H1 (cell line): ENCODE results near the gene CNST. TPM values are rescaled to one million over a fixed set of nuclear protein-coding genes. Genes with fewer than 3 reads are reported as not detected.

Experiments used
- CTCF ChIA-PET: fragments of 300-600 bp; sonication (Branson Sonifier 250); formaldehyde crosslinking; loops from one replicate; lab custom pipeline; 2021; ENCODE audit not compliant: partially characterized antibody; lab: Charles Lee
- POLR2A ChIA-PET: fragments of 300-600 bp; sonication (Branson Sonifier 250); formaldehyde crosslinking; loops from one replicate; lab custom pipeline; 2021; ENCODE audit warnings: inconsistent platforms; ENCODE audit not compliant: partially characterized antibody; lab: Charles Lee
- DNase-seq, 2 experiments: peaks; one replicate each; pipeline versions ENCODE4 v3.0.0 to v3.0.0-alpha.2; 2010 to 2022; ENCODE audit warnings: low spot score in 2 of 2, low read depth in 1 of 2, mixed read lengths in 1 of 2
- FAIRE-seq: peaks from 2 replicates; lab custom pipeline; 2011; peaks lifted over from hg19 to GRCh38; lab: Jason Lieb, UNC
- H2AFZ ChIP-seq: 2 replicates; pipeline ENCODE4 v1.8.1; 2012; ENCODE audit warnings: low read length, inconsistent platforms
- H2AK5ac ChIP-seq: 2 replicates; pipeline ENCODE4 v1.6.1; 2013; ENCODE audit warnings: low read depth, low read length
- H2BK120ac ChIP-seq: replicated peaks from 2 replicates; pipeline ENCODE3; 2013; ENCODE audit warnings: low read depth, low read length, inconsistent platforms
- H2BK12ac ChIP-seq: 2 replicates; pipeline ENCODE4 v1.6.1; 2013; ENCODE audit warnings: low read depth, low read length
- H2BK15ac ChIP-seq: 2 replicates; pipeline ENCODE4 v1.6.1; 2013; ENCODE audit warnings: low read length
- H2BK20ac ChIP-seq: 2 replicates; pipeline ENCODE4 v1.6.1; 2013; ENCODE audit warnings: low read length
- H2BK5ac ChIP-seq: 2 replicates; pipeline ENCODE4 v1.6.1; 2013; ENCODE audit warnings: low read depth, low read length
- H3K14ac ChIP-seq: 2 replicates; pipeline ENCODE4 v1.6.1; 2013; ENCODE audit warnings: inconsistent platforms; ENCODE audit not compliant: insufficient read length
- H3K18ac ChIP-seq: 2 replicates; pipeline ENCODE4 v1.6.1; 2013; ENCODE audit warnings: low read length; ENCODE audit errors: extremely low read depth
- H3K23ac ChIP-seq: 2 replicates; pipeline ENCODE4 v1.6.1; 2013; ENCODE audit warnings: inconsistent platforms; ENCODE audit not compliant: insufficient read length
- H3K23me2 ChIP-seq: 2 replicates; pipeline ENCODE4 v1.6.1; 2013; ENCODE audit warnings: low read depth, low read length
- H3K27ac ChIP-seq: 2 replicates; pipeline ENCODE4 v1.6.1; 2011; ENCODE audit warnings: low read depth, low read length, inconsistent platforms
- H3K27me3 ChIP-seq, 4 experiments: replicated peaks in 1 of 4; 1 replicate in 1 of 4; 2 replicates in 3 of 4; pipeline versions ENCODE4 v1.6.1 to v1.8.1; 2011 to 2013; ENCODE audit warnings: low read length in 3 of 4, mild to moderate bottlenecking in 3 of 4, inconsistent platforms in 2 of 4, mixed read lengths in 2 of 4, moderate library complexity in 1 of 4; ENCODE audit not compliant: control insufficient read depth in 3 of 4, insufficient read depth in 3 of 4; ENCODE audit errors: extremely low read depth in 1 of 4
- H3K36me3 ChIP-seq, 4 experiments: 2 replicates each; pipeline versions ENCODE4 v1.6.1 to v1.8.1; 2011 to 2013; ENCODE audit warnings: mild to moderate bottlenecking in 4 of 4, low read length in 3 of 4, moderate library complexity in 2 of 4, control low read depth in 1 of 4, inconsistent platforms in 1 of 4; ENCODE audit not compliant: insufficient read depth in 4 of 4, control insufficient read depth in 2 of 4
- H3K4ac ChIP-seq: replicated peaks from 2 replicates; pipeline ENCODE3; 2013; ENCODE audit warnings: low read length, low read depth, mixed read lengths, inconsistent platforms; ENCODE audit not compliant: insufficient read length
- H3K4me1 ChIP-seq, 4 experiments: replicated peaks in 1 of 4; 1 replicate in 1 of 4; 2 replicates in 3 of 4; pipeline versions ENCODE4 v1.6.1 to v1.8.1; 2011 to 2013; ENCODE audit warnings: low read length in 3 of 4, inconsistent platforms in 2 of 4, mixed read lengths in 1 of 4; ENCODE audit not compliant: insufficient read depth in 4 of 4, control insufficient read depth in 3 of 4
- H3K4me2 ChIP-seq, 2 experiments: 2 replicates each; pipeline versions ENCODE4 v1.6.1 to v1.8.1; 2011 to 2013; ENCODE audit warnings: low read depth in 2 of 2, low read length in 2 of 2, control low read depth in 1 of 2, inconsistent platforms in 1 of 2, mild to moderate bottlenecking in 1 of 2; ENCODE audit not compliant: insufficient read depth in 1 of 2
- H3K4me3 ChIP-seq, 4 experiments: fragments of 200-600, 300-600 bp in 1 of 4; sonication (generic), shearing (Covaris generic), sonication (Bioruptor Twin) in 1 of 4; 2 replicates each; pipeline versions ENCODE4 v1.5.1 to v1.8.1; 2011 to 2016; ENCODE audit warnings: low read length in 4 of 4, low read depth in 3 of 4, control low read depth in 2 of 4, inconsistent platforms in 2 of 4, mild to moderate bottlenecking in 2 of 4, mixed read lengths in 1 of 4, moderate library complexity in 1 of 4; ENCODE audit not compliant: insufficient read depth in 2 of 4; ENCODE audit errors: extremely low read depth in 1 of 4
- H3K56ac ChIP-seq: replicated peaks from 2 replicates; pipeline ENCODE3; 2013; ENCODE audit warnings: low read depth, mild to moderate bottlenecking, mixed read lengths, low read length, inconsistent platforms; ENCODE audit not compliant: insufficient read length
- H3K79me1 ChIP-seq: 2 replicates; pipeline ENCODE4 v1.6.1; 2013; ENCODE audit warnings: low read depth, low read length, control low read depth
- H3K79me2 ChIP-seq, 2 experiments: 2 replicates each; pipeline versions ENCODE4 v1.6.1 to v1.8.1; 2012 to 2013; ENCODE audit warnings: low read length in 2 of 2, mild to moderate bottlenecking in 2 of 2, inconsistent platforms in 1 of 2; ENCODE audit not compliant: insufficient read depth in 2 of 2, control insufficient read depth in 1 of 2
- H3K9ac ChIP-seq, 4 experiments: replicated peaks in 1 of 4; 1 replicate in 1 of 4; 2 replicates in 3 of 4; pipeline versions ENCODE4 v1.6.1 to v1.8.1; 2011 to 2013; ENCODE audit warnings: low read depth in 3 of 4, low read length in 3 of 4, control low read depth in 2 of 4, mild to moderate bottlenecking in 2 of 4, moderate library complexity in 2 of 4, inconsistent platforms in 1 of 4; ENCODE audit errors: extremely low read depth in 1 of 4
- H3K9me3 ChIP-seq, 2 experiments: 2 replicates each; pipeline versions ENCODE4 v1.6.1 to v1.8.1; 2012 to 2013; ENCODE audit warnings: mild to moderate bottlenecking in 2 of 2, moderate library complexity in 2 of 2, control low read depth in 1 of 2, inconsistent platforms in 1 of 2, low read depth in 1 of 2, low read length in 1 of 2, mixed read lengths in 1 of 2; ENCODE audit not compliant: insufficient read depth in 2 of 2
- H4K20me1 ChIP-seq, 2 experiments: replicated peaks in 1 of 2; 2 replicates each; pipeline versions ENCODE3 to v1.8.1; 2011 to 2013; ENCODE audit warnings: inconsistent platforms in 2 of 2, low read length in 2 of 2, mild to moderate bottlenecking in 1 of 2; ENCODE audit not compliant: insufficient read depth in 2 of 2, control insufficient read depth in 1 of 2
- H4K5ac ChIP-seq: 2 replicates; pipeline ENCODE4 v1.6.1; 2013; ENCODE audit warnings: low read length, low read depth, mixed read lengths, inconsistent platforms; ENCODE audit not compliant: insufficient read length
- H4K8ac ChIP-seq: 2 replicates; pipeline ENCODE4 v1.8.0; 2013; ENCODE audit warnings: mild to moderate bottlenecking, moderate library complexity, low read length, inconsistent platforms; ENCODE audit not compliant: insufficient read depth; ENCODE audit errors: extremely low read depth
- H4K91ac ChIP-seq: replicated peaks from 2 replicates; pipeline ENCODE3; 2013; ENCODE audit warnings: low read length, mixed read lengths, inconsistent platforms; ENCODE audit not compliant: insufficient read length
- ASH2L ChIP-seq: fragments of 200-600, 300-600 bp; sonication (generic); IDR thresholded peaks from one replicate; pipeline ENCODE4 v1.7.1; 2017; ENCODE audit warnings: low read length
- BACH1 ChIP-seq: IDR thresholded peaks from 2 replicates; pipeline ENCODE4 v1.6.1; 2012; ENCODE audit warnings: low read length, improper control_type of control experiment
- EP300 ChIP-seq, 2 experiments: IDR thresholded peaks; 1 replicate in 1 of 2; 2 replicates in 1 of 2; pipeline ENCODE4 v1.6.1; 2011 to 2012; ENCODE audit warnings: low read depth in 2 of 2, low read length in 2 of 2, mild to moderate bottlenecking in 2 of 2, borderline replicate concordance in 1 of 2, inconsistent platforms in 1 of 2, moderate library complexity in 1 of 2
- HDAC2 ChIP-seq, 2 experiments: fragments of 300-600 bp in 1 of 2; sonication (generic) in 1 of 2; IDR thresholded peaks; 2 replicates each; pipeline ENCODE4 v1.6.1; 2011 to 2012; ENCODE audit warnings: low read depth in 2 of 2, low read length in 2 of 2, mild to moderate bottlenecking in 2 of 2, moderate library complexity in 2 of 2, borderline replicate concordance in 1 of 2, inconsistent platforms in 1 of 2
- JUN ChIP-seq: IDR thresholded peaks from 2 replicates; pipeline ENCODE4 v1.6.1; 2011; ENCODE audit warnings: low read depth, mild to moderate bottlenecking, improper control_type of control experiment, low read length
- KDM4A ChIP-seq: IDR thresholded peaks from one replicate; pipeline ENCODE4 v1.7.1; 2012; ENCODE audit warnings: low read depth, mild to moderate bottlenecking, moderate library complexity, low read length, inconsistent platforms; ENCODE audit not compliant: severe bottlenecking
- MAFK ChIP-seq: IDR thresholded peaks from 2 replicates; pipeline ENCODE4 v1.6.1; 2012; ENCODE audit warnings: low read depth, mild to moderate bottlenecking, improper control_type of control experiment, low read length
- POLR2A ChIP-seq, 2 experiments: IDR thresholded peaks; 1 replicate in 1 of 2; 2 replicates in 1 of 2; pipeline ENCODE4 v1.6.1; 2011; ENCODE audit warnings: low read depth in 2 of 2, low read length in 2 of 2, mild to moderate bottlenecking in 2 of 2; ENCODE audit errors: control extremely low read depth in 1 of 2
- POLR2AphosphoS5 ChIP-seq: IDR thresholded peaks from 2 replicates; pipeline ENCODE4 v1.6.1; 2011; ENCODE audit warnings: low read depth, low read length
- SAP30 ChIP-seq: fragments of 300-600 bp; sonication (generic); IDR thresholded peaks from 2 replicates; pipeline ENCODE4 v1.7.1; 2012; ENCODE audit warnings: low read length, moderate library complexity, mild to moderate bottlenecking, inconsistent platforms; ENCODE audit not compliant: insufficient read depth, insufficient replicate concordance
- WGBS, 2 experiments: shearing (Covaris generic) in 1 of 2; methylation state at CpG; one replicate each; pipeline versions ENCODE4 v1.1.6 to v1.1.7; 2013 to 2015; ENCODE audit warnings: low lambda C conversion rate in 2 of 2, mixed read lengths in 2 of 2, inconsistent platforms in 1 of 2, low coverage in 1 of 2, missing lambda C conversion rate in 1 of 2; ENCODE audit not compliant: insufficient replicate concordance in 2 of 2, insufficient coverage in 1 of 2, insufficient read length in 1 of 2; ENCODE audit errors: extremely low coverage in 1 of 2, missing lambda C conversion rate in 1 of 2; 5-methylcytosine and 5-hydroxymethylcytosine counted together
- polyA plus RNA-seq, 7 experiments: library from polyadenylated mRNA; depleted of rRNA in 3 of 7; stranded (reverse) in 5 of 7; unstranded in 2 of 7; fragments of >200 nt in 5 of 7; fragments of 200-250 nt in 2 of 7; gene quantifications; 1 replicate in 5 of 7; 2 replicates in 1 of 7; 4 replicates in 1 of 7; pipeline versions ENCODE4 v1.2.1 to v1.2.3, GENCODE V29; 2011 to 2013; ENCODE audit warnings: missing spikeins in 2 of 7, mixed read lengths in 2 of 7
- total RNA-seq: library from RNA; stranded (reverse); fragmentation: NEBNext Ultra II Directional; extraction: Animal tissue kit (Norgen Biotek cat#: 25700); gene quantifications from 2 replicates; pipeline ENCODE4 v1.2.1, GENCODE V29; 2021

Gene CNST
- total and polyA plus RNA-seq, 2 of the 8 experiments (the other 6 are each of a cell fraction or from before 2014, with no cell fraction given) = 5.3 to 21.3 TPM

- no peak overlapping the region for H3K27ac ChIP-seq
- H3K23me2 ChIP-seq = no peaks in the 10 kb centered on the region
- peaks cover 0 to 4% of the 10 kb centered on the region in 2 experiments; a peak in 1 of 4 replicates for H3K79me2 ChIP-seq
- H3K79me1 ChIP-seq = peaks cover 4% of the 10 kb centered on the region; the same call in 1 of the 2 replicates
- H3K4ac ChIP-seq = no peak overlapping the region
- ChIA-PET POLR2A (interaction anchor here (1.6 kb wide), 1 partner anchor 44 kb away, joined by 7 read pairs; the partner anchor contains the start of genes CNST and TFB2M), CTCF (no interaction called here)
- WGBS, 2 experiments = 89% methylated on average over 4 of the region's 4 CpGs; no CpG with 5 or more reads in 1 of the 2 experiments
- no peak overlapping the region for H3K56ac ChIP-seq
- peaks cover 0 to 6% (median 1%) of the 10 kb centered on the region in 4 experiments; a peak in 5 of 7 replicates for H3K4me1 ChIP-seq
- no peak overlapping the region for H2BK20ac ChIP-seq
- H3K9me3 ChIP-seq = no peaks in the 10 kb centered on the region
- H2BK15ac ChIP-seq = no peak overlapping the region
- H2BK12ac ChIP-seq = no peak overlapping the region
- H2AK5ac ChIP-seq = no peak overlapping the region
- H4K5ac ChIP-seq = no peak overlapping the region
- H2BK5ac ChIP-seq = no peak overlapping the region
- no peak for TF ChIP-seq HDAC2 (IDR thresholded peaks at IDR 0.05; ENCODE audit: borderline replicate concordance in 1 of 2, low read depth in 2 of 2, low read length in 2 of 2)
- no peak for TF ChIP-seq JUN
- TF ChIP-seq BACH1 = no peak
- no peak for TF ChIP-seq SAP30
- no peak for TF ChIP-seq POLR2AphosphoS5
- no peak for TF ChIP-seq MAFK
- no peak for TF ChIP-seq ASH2L
- TF ChIP-seq KDM4A = no peak
- no peak for TF ChIP-seq POLR2A (IDR thresholded peaks at IDR 0.05; ENCODE audit: control extremely low read depth in 1 of 2, low read depth in 2 of 2, low read length in 2 of 2)
- TF ChIP-seq EP300 (IDR thresholded peaks at IDR 0.05; ENCODE audit: borderline replicate concordance in 1 of 2, low read depth in 2 of 2, low read length in 2 of 2) = no peak
- H3K14ac ChIP-seq = no peak overlapping the region
- no peak overlapping the region for H3K4me2 ChIP-seq
- H3K4me3 ChIP-seq = no peak overlapping the region
- H3K27me3 ChIP-seq = no peaks in the 10 kb centered on the region
- FAIRE-seq (no peak), DNase-seq (no peak)
- H3K36me3 ChIP-seq = no peaks in the 10 kb centered on the region
- H3K9ac ChIP-seq = no peak overlapping the region
- H4K20me1 ChIP-seq = no peaks in the 10 kb centered on the region
- H4K91ac ChIP-seq = no peak overlapping the region
- no peak overlapping the region for H3K23ac ChIP-seq
- H2BK120ac ChIP-seq = no peak overlapping the region
- H4K8ac ChIP-seq = no peak overlapping the region
- no peak overlapping the region for H2AFZ ChIP-seq
- H3K18ac ChIP-seq = no peak overlapping the region
Observed at GRCh38 chr1:246609632-246610031, 43.4 kb downstream of the CNST start.
